OCI-LY7 (cell line): ENCODE measurements around the gene ECHDC1.

Source experiments
- EZH2phosphoT487 ChIP-seq: fragments of 200-600 bp; sonication (generic); IDR thresholded peaks from 2 replicates; pipeline ENCODE4 v1.6.1; 2018; ENCODE audit warnings: low read depth, borderline replicate concordance, mild to moderate bottlenecking, mixed run types, antibody characterized with exemption, low read length, moderate library complexity, mixed read lengths
- TF ChIP-seq, protein P1 (sequence below): fragments of 200-600 bp; sonication (generic); conservative IDR thresholded peaks from 2 replicates; pipeline ENCODE4 v1.5.1; 2014; ENCODE audit warnings: mild to moderate bottlenecking, antibody characterized with exemption, low read length, moderate library complexity, mixed read lengths

DNA sequence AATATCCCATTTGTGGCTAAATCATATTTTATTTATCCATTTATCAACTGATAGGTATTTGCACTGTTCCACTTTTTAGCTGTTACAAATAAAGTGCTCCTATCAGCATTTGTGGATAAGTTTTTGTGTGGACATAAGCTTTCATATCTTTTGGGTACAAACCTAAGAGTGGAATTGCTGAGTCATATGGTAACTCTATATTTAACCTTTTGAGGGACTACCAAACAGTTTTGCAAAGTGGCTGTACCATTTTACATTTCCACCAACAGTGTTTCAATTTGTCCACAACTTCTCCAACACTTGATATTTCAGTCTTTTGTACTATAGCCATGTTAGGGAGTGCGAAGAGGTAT, 23.6 kb upstream of the ECHDC1 start:
- TF ChIP-seq, protein P1, sequence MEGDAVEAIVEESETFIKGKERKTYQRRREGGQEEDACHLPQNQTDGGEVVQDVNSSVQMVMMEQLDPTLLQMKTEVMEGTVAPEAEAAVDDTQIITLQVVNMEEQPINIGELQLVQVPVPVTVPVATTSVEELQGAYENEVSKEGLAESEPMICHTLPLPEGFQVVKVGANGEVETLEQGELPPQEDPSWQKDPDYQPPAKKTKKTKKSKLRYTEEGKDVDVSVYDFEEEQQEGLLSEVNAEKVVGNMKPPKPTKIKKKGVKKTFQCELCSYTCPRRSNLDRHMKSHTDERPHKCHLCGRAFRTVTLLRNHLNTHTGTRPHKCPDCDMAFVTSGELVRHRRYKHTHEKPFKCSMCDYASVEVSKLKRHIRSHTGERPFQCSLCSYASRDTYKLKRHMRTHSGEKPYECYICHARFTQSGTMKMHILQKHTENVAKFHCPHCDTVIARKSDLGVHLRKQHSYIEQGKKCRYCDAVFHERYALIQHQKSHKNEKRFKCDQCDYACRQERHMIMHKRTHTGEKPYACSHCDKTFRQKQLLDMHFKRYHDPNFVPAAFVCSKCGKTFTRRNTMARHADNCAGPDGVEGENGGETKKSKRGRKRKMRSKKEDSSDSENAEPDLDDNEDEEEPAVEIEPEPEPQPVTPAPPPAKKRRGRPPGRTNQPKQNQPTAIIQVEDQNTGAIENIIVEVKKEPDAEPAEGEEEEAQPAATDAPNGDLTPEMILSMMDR = no peak
- TF ChIP-seq EZH2phosphoT487 = no peak
